ENCODE measurements around the gene NDRG3.

NDRG3 gene

DNA sequence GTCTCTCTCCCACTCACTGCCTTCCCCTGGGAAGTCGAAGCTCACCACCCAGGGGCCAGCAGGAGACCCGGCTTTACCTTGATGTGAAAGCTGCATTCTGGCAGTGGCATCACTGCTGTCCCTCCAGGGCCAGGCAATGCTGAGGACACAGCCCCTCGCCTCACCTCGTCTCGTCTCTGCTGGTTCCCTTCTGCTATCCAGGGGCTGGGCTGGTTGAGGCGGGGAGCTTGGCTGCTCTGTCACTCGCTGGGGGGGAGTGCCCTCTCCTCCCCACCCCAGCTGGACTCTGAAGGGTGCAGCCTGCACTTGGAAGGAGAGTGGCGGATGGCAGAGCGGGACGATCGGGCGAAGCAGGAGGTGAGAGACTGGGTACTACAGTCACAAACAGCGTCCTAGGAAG lies 40.4 kb upstream of the NDRG3 start:
- no peaks in the 10 kb centered on the region; the same call in 1 of the 2 replicates for H3K79me2 ChIP-seq (ENCODE audit: insufficient read depth, low read length)
- no peak overlapping the region for H3K9ac ChIP-seq (ENCODE audit: low read length)
- H3K9me3 ChIP-seq (ENCODE audit: insufficient read depth, low read length), result no peaks in the 10 kb centered on the region
- H3K27ac ChIP-seq (ENCODE audit: low read depth, low read length), result no peak overlapping the region
- H4K20me1 ChIP-seq (ENCODE audit: low read depth, low read length), result no peaks in the 10 kb centered on the region
- H3F3A ChIP-seq (ENCODE audit: insufficient read depth), result no peaks in the 10 kb centered on the region
- H3K4me2 ChIP-seq (ENCODE audit: low read depth, low read length, poor library complexity, severe bottlenecking), result no peak overlapping the region
- no peaks in the 10 kb centered on the region for H3K27me3 ChIP-seq (ENCODE audit: low read length)
- no peak overlapping the region for H3K4me3 ChIP-seq (ENCODE audit: insufficient read depth, low read length, poor library complexity, severe bottlenecking)
- no peaks in the 10 kb centered on the region for H3K9me2 ChIP-seq (replicated peaks; ENCODE audit: insufficient read depth, low read length)
- peaks cover 5% of the 10 kb centered on the region; the same call in 1 of the 2 replicates for H3K36me3 ChIP-seq (ENCODE audit: low read length)
- H2AFZ ChIP-seq (ENCODE audit: low read depth, low read length, severe bottlenecking), result no peak overlapping the region
- no peak for TF ChIP-seq EZH2phosphoT487 (conservative IDR thresholded peaks at IDR 0.05; ENCODE audit: low read length)
- TF ChIP-seq, protein P1, sequence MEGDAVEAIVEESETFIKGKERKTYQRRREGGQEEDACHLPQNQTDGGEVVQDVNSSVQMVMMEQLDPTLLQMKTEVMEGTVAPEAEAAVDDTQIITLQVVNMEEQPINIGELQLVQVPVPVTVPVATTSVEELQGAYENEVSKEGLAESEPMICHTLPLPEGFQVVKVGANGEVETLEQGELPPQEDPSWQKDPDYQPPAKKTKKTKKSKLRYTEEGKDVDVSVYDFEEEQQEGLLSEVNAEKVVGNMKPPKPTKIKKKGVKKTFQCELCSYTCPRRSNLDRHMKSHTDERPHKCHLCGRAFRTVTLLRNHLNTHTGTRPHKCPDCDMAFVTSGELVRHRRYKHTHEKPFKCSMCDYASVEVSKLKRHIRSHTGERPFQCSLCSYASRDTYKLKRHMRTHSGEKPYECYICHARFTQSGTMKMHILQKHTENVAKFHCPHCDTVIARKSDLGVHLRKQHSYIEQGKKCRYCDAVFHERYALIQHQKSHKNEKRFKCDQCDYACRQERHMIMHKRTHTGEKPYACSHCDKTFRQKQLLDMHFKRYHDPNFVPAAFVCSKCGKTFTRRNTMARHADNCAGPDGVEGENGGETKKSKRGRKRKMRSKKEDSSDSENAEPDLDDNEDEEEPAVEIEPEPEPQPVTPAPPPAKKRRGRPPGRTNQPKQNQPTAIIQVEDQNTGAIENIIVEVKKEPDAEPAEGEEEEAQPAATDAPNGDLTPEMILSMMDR (IDR thresholded peaks at IDR 0.05; ENCODE audit: insufficient read depth, low read length, poor library complexity, severe bottlenecking), result no peak

DNA sequence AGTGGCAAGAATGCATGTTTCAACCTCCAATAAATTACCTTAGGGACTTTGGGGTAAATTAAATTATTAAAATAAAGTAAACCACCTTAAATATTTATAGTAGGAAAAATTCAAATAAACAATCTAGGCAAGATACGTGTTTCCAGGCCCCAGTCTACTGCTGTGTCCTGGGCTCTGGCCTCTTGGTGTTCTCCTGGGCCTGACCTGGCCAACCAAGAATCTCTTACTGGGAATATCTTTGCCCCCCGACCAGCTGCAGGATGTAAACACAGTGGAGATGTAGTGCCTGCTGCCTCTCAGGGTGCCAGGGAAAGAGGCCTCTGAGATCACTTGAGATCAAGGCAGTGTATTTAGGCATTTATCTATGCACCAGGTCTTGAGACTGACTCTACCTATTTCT lies 39.4 kb upstream of the NDRG3 start:
- H3K4me2 ChIP-seq (ENCODE audit: low read depth, low read length, poor library complexity, severe bottlenecking), result no peak overlapping the region
- no peak overlapping the region for H3K4me3 ChIP-seq (ENCODE audit: insufficient read depth, low read length, poor library complexity, severe bottlenecking)
- no peaks in the 10 kb centered on the region for H3K9me3 ChIP-seq (ENCODE audit: insufficient read depth, low read length)
- peaks cover 5% of the 10 kb centered on the region; the same call in 1 of the 2 replicates for H3K36me3 ChIP-seq (ENCODE audit: low read length)
- H3K79me2 ChIP-seq (ENCODE audit: insufficient read depth, low read length), result no peaks in the 10 kb centered on the region
- H3K27me3 ChIP-seq (ENCODE audit: low read length), result no peaks in the 10 kb centered on the region
- H3F3A ChIP-seq (ENCODE audit: insufficient read depth), result no peaks in the 10 kb centered on the region
- no peaks in the 10 kb centered on the region for H3K9me2 ChIP-seq (replicated peaks; ENCODE audit: insufficient read depth, low read length)
- TF ChIP-seq, protein P1 (IDR thresholded peaks at IDR 0.05; ENCODE audit: insufficient read depth, low read length, poor library complexity, severe bottlenecking), result no peak
- no peak for TF ChIP-seq EZH2phosphoT487 (conservative IDR thresholded peaks at IDR 0.05; ENCODE audit: low read length)
- H3K27ac ChIP-seq (ENCODE audit: low read depth, low read length), result no peak overlapping the region
- H3K9ac ChIP-seq (ENCODE audit: low read length), result no peak overlapping the region
- H4K20me1 ChIP-seq (ENCODE audit: low read depth, low read length), result no peaks in the 10 kb centered on the region
- no peak overlapping the region for H2AFZ ChIP-seq (ENCODE audit: low read depth, low read length, severe bottlenecking)

DNA sequence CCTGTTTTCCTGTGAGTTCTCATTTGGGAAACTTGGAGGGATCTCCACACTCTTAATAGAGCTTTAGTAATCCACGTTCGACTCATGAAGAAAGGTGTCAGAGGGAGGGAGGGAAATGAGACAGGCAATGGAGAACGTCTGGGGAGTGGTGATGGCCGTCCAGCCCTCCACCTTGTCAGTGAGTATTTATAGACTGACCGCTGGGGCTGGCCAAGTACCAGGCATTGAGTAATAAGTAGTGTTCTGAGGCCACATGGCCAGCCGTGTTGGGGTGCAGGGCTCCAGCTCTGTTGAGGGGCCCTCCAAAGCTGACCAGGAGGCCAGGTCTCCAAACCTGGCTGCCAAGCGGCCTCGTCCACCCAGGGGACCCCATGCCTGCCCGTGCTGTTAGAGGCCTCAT lies 39.0 kb upstream of the NDRG3 start:
- H3K9ac ChIP-seq (ENCODE audit: low read length), result no peak overlapping the region
- TF ChIP-seq, protein P1 (IDR thresholded peaks at IDR 0.05; ENCODE audit: insufficient read depth, low read length, poor library complexity, severe bottlenecking), result no peak
- TF ChIP-seq EZH2phosphoT487 (conservative IDR thresholded peaks at IDR 0.05; ENCODE audit: low read length), result no peak
- no peak overlapping the region for H3K4me3 ChIP-seq (ENCODE audit: insufficient read depth, low read length, poor library complexity, severe bottlenecking)
- H3K9me2 ChIP-seq (replicated peaks; ENCODE audit: insufficient read depth, low read length), result no peaks in the 10 kb centered on the region
- H3K27ac ChIP-seq (ENCODE audit: low read depth, low read length), result no peak overlapping the region
- no peaks in the 10 kb centered on the region for H3K9me3 ChIP-seq (ENCODE audit: insufficient read depth, low read length)
- H4K20me1 ChIP-seq (ENCODE audit: low read depth, low read length), result no peaks in the 10 kb centered on the region
- no peaks in the 10 kb centered on the region for H3K79me2 ChIP-seq (ENCODE audit: insufficient read depth, low read length)
- H3K36me3 ChIP-seq (ENCODE audit: low read length), result peaks cover 5% of the 10 kb centered on the region; the same call in 1 of the 2 replicates
- no peaks in the 10 kb centered on the region for H3K27me3 ChIP-seq (ENCODE audit: low read length)
- no peak overlapping the region for H2AFZ ChIP-seq (ENCODE audit: low read depth, low read length, severe bottlenecking)
- no peaks in the 10 kb centered on the region for H3F3A ChIP-seq (ENCODE audit: insufficient read depth)
- H3K4me2 ChIP-seq (ENCODE audit: low read depth, low read length, poor library complexity, severe bottlenecking), result no peak overlapping the region
